PC-9 (cell line): ENCODE measurements around the gene TNS4.

Source experiments
- CTCF ChIP-seq: fragments of 200-600 bp; sonication (generic); conservative IDR thresholded peaks from 2 replicates; pipeline ENCODE4 v1.6.1; 2017; ENCODE audit warnings: mixed run types, antibody characterized with exemption, mild to moderate bottlenecking, moderate library complexity
- EZH2 ChIP-seq: fragments of 200-600 bp; sonication (generic); IDR thresholded peaks from 2 replicates; pipeline ENCODE4 v1.8.0; 2017; ENCODE audit warnings: antibody characterized with exemption, low read depth

DNA sequence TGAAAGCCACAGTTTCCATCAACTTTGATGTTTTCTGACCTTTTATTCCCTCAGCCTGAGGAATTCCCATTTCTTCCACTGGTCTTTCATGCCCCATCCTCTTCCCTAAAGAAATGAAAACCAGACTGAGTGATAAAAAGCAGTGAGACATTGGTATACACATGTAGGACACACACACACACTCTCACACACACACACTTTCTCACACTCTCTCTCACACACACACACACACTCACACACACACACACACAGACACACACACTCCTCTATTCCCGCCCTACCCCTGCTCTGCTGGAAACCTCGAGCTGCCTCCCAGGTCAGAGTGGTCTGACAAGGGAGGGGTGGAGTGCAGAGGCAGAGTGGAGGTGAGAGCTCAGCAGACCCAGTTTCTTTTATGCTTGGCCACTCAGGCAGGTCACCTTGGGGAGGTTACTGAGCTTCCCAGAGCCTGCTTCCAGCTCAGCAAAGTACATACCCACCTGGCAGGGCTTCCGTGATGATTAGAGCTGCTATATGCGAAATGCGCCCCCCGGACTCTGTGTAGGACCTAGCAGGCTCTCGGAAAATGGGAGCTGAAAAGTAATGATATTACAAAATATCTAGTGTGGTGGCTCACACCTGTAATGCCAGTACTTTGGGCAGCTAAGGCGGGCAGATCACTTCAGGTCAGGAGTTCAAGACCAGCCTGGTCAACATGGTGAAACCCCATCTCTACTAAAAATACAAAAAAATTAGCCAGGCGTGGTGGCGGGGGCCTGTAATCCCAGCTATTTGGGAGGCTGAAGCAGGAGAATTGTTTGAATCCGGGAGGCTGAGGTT, 33.2 kb upstream of the TNS4 start:
- TF ChIP-seq CTCF, result no peak
- TF ChIP-seq EZH2, result no peak
